Hepatocyte (in vitro differentiated cells): Measurements from ENCODE around the gene ANKRD55.

Source experiments
- CTCF ChIP-seq: fragments of 200-600 bp; sonication (generic); IDR thresholded peaks from 2 replicates; pipeline ENCODE4 v1.5.1; 2016; ENCODE audit warnings: antibody characterized with exemption, mild to moderate bottlenecking; ENCODE audit not compliant: poor library complexity
- EZH2phosphoT487 ChIP-seq: fragments of 200-600 bp; sonication (generic); IDR thresholded peaks from one replicate; pipeline ENCODE4 v1.6.1; 2018; ENCODE audit warnings: antibody characterized with exemption, mild to moderate bottlenecking, low read depth, moderate library complexity; ENCODE audit not compliant: unreplicated experiment, severe bottlenecking

GRCh38 chr5:56277573-56277972 lies 44.4 kb upstream of the ANKRD55 start:
- TF ChIP-seq EZH2phosphoT487 (no peak), CTCF (no peak)
